ENCODE data around the gene ARVCF. TPM values are rescaled to one million over a fixed set of nuclear protein-coding genes. Genes with fewer than 3 reads are reported as not detected.
A peak's percentile ranks its signal among the peaks of the same experiment; 100 is the strongest.

The ARVCF gene
- total RNA-seq, 1 donor from 2014 or later = 52.6 TPM

DNA sequence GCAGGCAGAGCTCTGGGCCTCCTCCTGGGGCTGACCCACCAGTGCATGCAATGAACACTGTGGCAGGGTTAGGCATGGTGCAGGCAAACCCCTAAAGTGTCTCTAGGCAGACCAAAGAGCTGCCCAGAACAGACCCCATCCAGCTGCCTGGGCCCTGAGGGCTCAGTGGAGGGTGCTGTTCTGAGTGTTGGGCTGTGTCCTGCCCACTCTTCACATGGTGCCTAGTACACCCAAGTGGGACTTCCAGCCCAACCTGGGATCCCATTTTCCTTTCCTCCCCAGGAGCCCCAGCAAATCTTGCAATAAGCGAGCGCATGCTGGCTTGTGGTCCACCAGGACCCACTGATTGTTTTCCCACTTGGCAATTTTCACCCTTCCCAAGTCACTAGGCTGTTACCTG is 26.4 kb downstream of the ARVCF start:
- FAIRE-seq (no peak), DNase-seq (ENCODE audit: low spot score in 2 of 2) (no peak)

DNA sequence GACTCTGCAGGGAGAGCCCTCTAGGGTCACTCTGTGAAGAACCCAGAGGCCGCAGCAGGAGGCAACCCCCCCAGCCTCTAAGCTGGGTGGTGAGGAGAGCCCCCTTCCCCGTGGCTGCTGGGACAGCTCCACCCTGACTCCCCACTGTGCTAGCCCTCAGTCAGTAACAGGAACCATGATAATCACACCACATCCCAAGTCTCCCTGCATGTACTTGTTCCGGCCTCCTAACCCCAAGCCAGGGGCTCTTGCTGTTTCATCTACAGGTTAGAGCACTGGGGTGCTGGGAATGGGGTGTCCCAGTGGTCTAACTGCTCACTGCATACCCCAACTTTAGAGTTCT is 26.9 kb downstream of the ARVCF start:
- FAIRE-seq = no peak
- no peak for DNase-seq (ENCODE audit: low spot score in 2 of 2)

DNA sequence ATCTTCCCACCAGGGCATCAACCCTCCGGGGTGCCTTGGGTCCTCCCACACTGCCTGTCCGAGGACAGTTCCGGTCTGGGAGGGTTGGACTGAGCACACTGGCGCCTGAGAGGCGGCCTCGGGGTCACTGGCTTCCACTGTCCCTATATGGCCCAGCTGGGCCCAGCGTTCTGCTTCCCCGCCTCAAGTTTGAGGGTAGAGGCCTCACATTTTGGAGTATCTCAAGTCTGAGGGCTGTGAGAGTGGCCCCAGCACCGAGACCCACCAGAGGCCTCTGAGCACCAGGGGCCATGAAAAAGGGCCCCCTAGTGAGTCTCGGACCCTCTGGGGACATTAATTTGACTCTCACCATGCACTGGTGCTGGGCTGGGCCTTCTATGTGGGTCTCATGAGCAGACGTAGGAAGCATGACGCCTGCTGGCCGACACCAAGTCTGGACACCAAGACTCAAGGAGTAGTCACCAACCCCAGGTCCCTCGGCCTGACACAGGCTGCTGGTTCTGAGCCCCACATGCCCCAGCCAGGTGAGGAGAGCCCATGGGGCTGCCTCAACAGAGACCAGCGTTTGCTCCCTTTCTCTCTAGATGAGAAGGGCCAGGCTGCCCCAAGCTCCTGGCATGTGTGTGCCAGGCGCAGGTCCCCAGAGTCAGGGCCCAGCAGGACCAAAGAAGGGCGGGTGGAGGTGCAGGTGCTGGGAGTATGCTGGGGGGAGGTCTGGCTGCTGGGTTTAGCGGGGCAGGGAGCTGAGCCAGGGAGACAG is 27.5 kb downstream of the ARVCF start:
- FAIRE-seq (no peak), DNase-seq (ENCODE audit: low spot score in 2 of 2) (no peak)

DNA sequence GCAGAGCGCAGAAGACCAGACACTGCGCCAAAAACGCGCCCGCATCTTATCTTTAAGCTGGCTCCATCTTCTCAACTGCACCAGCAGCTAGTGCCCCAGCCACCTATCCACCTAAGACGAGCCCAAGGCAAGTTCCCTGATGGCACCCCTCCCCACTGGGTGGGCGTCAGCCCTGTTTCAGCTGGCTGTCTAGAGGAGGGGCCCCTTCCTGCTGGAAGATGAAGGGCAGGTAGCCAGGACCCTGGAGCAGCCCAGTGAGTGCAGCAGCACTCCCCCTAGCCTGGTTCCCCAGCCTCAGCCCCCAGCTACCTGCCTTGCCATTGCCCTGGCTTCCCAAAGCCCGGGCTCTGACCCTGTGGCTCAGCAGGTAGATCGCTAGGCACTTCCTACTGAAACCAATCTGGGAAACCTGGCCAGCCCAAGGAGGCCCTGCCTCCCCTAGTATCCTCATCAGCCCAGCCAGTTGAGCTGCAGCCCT is 28.3 kb downstream of the ARVCF start:
- DNase-seq (ENCODE audit: low spot score in 2 of 2) (no peak), FAIRE-seq (no peak)

DNA sequence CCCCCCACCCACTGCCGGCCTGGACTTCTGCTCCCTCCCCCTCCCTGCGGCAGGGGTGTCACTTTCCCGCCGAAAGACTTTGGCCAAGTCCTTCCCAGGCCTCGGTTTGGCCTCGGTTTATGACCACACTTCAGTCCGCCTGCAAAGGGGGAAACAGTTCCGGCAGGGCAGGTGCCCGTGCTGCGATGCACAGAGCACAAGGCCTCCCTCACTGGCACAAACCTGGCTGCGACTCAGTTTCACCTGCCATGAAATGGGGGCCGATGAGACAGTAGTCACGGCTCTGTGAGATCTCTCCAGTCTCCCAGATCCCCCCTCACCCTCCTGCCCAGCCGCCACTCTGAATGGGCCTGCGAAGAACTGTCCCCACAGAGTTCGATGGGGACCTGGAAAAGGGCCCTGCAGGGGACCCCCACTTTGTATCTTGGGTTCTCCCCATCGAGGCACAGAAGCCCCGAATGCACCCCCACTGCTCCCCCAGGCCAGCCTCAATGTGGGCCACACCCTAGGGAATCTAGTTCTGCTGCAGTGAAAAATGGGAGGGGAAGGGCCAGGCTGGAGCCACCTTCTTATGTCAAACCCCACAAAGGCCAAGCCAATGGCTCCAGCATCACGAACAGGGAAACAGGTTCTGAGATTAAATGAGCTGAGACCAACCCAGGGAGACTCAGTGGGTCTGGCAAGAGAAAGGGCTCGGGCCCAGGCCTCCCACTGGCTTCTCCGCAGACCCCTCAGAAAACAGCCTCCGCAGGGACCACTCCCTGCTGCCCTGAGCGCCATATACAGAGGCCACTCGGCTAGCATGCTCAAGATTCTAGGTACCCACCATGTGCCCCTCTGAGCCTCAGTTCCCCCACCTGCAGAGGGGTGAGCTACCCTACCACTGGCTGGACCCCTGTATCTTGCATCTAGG is 29.0 kb downstream of the ARVCF start:
- FAIRE-seq (no peak), DNase-seq (ENCODE audit: low spot score in 2 of 2) (no peak)

DNA sequence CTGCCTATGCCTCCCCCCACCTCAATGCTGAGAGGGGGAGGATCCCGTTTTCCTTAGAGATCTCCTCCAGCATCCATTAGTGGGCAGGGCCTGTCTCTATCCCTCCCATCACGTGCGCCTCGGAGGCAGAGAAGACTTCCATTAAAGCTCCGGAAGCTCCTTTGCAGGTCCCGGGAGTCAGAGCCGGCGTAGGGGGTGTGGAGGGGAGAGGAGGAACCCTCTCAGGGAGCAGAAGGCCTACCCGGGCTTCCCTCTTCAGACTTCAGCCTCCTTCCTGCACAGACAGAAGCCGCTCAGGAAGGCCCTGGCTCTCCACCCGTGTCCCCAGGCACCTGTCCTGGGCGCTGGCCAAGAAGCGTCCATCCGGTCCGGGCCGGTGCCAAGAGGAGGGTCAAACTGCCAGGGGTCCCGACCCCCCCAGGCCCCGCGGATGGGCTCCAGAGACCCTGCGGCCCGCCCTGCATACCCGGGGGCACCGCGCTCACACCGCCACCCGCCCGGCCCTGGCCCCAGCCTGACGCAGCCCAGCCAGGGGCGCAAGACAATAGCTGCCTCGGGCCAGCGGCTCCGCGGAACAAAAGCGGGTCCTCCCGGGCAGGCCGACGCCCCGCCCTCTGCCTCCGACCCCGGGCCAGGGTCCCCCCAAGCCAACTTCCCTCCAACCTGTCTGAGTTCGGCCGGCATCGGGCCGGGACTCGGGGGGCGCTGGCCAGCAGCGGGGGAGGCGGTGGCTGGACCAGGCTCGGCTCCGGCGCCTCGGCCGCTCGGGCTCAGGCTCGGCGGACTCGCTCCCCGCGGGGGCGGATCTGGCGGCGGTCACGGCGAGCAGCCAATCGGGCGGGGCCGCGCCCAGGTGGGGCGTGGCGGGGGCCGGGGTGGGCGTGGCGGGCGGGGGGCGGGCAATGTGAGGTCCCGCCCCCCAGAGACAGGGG is 29.9 kb downstream of the ARVCF start:
- FAIRE-seq = no peak

DNA sequence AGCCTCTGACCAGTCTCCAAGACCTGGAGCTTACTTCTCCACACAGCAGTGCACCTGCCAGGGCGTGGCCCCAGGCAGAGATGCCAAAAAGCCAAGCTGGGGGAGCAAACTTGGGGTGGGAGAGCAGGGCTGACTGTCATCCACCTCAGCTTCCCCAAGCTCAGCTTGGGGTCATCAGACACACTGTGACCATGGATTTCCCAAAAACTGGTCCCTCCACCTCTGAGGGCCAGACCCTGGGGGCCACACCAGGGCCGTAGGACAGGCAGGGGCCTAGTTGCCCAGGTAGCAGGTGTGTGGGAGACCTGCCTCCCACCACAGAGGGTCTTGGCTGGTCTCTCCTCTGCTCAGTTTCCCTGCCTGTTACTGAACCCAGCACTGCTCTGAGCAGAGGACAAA is 30.6 kb downstream of the ARVCF start:
- FAIRE-seq (no peak), DNase-seq (ENCODE audit: low spot score in 2 of 2) (no peak)

More for the DNA sequence above, 29.9 kb downstream of the ARVCF start:
- peak; percentile 88 to 98 for DNase-seq (ENCODE audit: low spot score in 2 of 2)

DNA sequence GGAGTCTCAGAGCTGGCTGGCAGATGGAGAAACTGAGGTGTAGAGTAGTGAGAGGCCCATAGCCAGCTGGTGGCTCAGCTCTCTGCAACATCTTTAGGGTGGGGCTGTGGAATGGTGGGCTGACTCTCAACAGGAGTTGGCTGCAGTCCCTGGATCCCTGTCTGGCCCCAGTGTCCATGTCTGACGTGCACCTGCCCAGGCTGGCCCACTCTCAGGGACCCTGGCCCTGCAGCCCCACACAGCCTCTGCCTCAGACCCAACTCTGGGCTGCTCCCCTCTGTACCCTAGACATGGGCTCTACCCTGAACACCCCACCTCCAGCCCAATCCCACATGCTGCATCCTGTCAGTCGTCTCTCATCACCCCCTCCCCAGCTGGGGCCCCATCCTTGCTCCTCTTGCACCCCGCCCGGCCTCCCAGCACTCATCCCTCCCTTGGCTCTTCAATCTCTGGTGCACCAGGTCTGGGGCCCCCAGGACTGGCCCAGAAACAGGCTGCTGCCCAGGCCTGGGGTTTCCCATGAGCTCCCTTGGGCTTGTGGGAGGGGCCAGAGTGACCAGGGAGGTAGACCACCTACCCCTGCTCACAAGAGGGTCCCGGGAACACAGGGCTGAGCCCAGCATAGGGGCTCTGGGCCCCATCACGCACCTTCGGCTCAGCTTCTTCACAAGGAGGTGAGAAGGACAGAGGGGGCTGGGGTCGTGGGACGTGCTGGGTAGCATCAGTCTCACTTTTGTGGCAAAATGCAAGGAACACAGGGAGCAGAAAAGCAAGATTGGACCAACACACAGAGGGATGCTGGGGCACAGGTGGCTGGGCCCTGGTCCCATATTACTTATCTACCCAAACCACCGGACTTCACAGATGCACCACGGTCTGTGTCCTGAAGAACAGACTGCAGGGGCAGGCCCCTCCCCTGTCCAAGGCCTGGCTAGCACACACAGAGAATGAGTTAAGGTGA is 31.5 kb downstream of the ARVCF start:
- no peak for DNase-seq (ENCODE audit: low spot score in 2 of 2)
- FAIRE-seq = no peak

DNA sequence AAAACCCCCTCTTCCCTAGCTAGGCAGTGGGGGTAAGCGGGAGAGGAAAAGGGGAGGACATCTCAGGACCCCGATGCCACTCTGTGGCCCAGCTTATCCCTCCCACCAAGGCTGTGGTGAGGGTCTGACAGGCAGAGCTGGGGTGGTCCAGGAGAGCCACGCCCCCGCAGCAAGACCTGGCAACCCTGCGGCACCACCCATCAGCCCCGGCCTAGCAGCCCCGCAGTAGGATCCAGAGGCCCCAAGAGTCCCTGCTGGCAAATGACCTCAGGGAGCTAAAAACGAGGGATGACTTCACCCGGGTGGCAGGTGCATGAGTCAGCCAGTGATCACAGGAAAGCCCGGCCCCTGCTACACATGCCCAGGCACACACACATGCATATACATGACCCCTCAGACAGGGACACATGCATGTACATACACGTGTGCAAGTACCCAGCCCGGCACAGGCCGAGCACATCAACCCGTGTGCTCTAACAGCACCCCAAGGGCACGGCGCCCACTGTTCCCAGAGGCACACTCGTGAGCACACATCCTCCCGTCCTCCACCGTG is 32.3 kb downstream of the ARVCF start:
- FAIRE-seq (no peak), DNase-seq (ENCODE audit: low spot score in 2 of 2) (peak in 1 of 2 donors; percentile 68)

DNA sequence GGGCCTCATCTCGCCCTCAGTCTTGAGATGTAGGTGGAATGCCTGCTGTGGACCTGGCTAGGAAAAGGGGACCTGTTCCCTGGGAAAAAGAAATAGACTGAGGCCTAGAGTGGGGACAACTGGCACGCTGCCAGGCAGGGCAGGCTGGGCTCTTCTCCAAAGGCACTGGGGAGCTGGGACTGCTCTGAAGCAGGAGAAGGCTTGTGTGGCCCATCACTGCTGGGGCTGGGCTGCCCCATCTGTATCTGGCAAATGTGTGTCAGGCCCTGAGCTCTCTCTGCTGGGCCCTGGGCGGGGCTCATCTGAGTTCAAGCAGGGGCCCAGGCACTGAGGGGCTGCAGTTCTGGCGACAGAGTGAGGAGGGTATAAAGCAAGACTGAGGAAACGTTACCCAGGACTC is 32.9 kb downstream of the ARVCF start:
- DNase-seq (ENCODE audit: low spot score in 2 of 2) (no peak), FAIRE-seq (no peak)

DNA sequence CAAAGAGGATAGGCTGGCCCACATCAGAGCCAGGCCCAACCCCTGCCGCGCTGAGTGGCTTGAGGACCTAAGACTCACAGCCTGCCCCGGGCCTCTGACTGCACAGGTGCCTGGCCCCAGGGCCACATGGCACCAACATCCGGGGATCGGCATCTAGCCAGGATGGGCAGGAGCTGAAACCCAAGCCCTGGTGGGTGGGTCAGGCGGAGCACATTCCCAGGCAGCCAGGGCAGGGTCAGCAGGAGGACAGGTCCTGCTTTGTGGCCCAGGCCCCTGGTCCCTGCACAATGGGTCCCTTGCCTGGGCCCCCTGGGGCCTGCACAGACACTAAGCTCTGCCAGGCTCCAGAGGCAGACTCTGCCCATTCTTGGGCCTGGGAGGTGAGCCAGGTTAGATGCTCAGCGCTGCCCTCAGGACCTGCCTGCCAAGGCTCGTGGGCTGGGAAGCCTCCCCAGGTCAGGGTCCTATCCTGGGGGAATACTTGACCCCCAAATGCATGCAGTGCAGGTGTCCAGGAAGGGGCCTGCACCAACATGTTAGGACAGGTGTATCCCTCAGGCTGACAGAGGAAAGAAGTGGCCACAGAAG is 33.5 kb downstream of the ARVCF start:
- no peak for FAIRE-seq
- DNase-seq (ENCODE audit: low spot score in 2 of 2) = no peak

DNA sequence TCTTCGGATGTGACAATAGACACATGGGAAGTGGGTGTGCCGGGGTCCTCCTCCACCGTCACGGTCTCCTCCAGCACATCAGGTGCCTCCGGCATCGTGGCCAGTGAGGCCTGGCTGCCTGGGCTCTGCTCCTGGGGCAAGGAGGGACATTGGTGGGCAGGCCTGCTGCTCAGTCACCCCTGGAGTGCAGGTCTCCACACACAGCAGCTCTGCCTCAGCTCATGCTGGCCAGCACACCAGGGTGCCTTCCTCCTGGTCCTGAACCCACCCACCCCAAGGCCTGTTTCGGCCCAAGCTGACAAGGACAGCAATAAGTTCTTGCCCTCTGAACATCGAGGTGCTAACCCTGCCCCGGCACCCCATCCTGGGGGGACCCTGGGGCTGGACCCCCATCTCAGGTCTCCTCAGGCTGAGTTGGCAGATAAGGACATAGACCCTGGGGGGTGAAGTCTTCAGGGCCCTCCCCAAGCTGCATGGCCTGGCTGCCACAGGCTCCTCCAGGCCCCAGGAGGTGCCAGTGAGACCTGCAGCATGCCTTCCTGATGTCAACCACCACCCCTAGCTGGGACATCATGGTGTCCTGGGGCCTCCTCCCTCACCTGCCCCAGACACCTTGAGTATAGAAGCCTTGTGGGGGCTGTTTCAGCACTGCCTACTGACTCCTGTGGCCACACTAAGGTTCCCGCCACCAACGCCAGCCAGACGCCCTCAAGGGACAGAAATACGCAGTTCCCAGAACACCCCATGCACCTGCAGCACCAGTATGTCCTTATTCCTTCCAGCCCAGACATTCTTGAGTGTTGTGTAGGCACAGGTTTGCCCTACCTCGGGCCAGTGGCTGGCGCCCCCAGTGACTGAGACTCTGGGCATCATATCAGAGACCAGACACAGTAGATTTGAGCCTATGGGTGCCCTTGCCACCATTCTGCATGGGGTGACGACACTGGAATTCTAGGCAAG is 34.4 kb downstream of the ARVCF start:
- FAIRE-seq = no peak
- no peak for DNase-seq (ENCODE audit: low spot score in 2 of 2)

DNA sequence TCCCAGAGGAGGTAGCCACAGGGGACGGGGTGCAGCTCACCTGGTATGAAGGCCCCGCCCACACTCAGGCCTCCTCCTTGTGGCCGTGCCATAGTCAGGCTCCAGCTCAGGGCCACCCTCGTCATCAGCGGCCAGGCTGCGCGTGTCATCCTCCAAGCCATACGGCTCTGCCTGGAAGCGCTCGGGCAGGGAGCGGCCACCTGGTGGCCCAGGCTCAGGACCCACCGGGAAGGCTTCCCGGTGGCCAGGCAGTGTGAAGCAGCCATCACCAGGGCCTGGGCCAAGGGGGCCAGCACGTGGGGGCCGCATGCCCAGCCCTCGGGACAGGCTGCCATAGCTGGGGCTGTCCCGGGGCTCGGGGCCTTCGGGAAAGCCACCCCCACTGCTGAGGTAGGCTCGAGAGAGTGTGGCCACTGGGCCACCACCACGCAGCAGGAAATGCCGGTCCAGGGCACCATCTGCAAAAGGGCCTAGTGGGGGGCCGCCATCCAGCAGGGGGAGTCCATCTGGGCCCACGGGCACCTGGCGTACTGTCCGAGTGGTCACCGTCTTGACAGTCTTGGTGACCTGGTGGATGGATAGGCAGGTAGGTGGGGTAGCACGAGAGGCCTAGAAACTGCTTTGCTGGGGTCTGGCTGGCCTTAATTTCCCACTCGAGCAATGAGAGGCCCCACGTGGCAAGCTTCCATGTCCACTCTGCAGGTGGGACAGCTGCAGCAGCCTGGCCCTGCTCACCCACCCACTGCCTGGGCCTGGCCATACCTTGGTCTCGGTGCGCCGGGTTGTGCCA is 35.3 kb downstream of the ARVCF start:
- FAIRE-seq (no peak), DNase-seq (ENCODE audit: low spot score in 2 of 2) (no peak)

DNA sequence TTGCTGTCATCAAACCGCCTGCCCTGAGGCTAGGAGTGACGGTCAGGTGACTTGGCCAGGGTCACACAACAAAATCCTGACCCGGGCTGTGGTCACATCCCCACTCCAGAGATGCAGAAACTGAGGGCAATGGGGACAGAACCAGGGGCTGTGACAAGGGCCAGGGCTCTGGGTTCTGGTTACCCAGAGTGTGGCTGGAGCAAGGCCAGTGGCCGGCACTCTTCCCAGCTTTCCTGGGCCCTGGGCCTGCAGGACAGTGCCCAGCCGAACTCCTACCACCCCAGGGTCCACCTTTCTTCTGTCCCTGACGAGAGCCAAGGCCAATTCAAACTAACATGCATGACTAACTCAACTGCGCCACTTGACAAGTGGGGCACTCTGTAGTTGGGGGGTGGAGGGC is 35.9 kb downstream of the ARVCF start:
- DNase-seq (ENCODE audit: low spot score in 2 of 2) (no peak), FAIRE-seq (no peak)

DNA sequence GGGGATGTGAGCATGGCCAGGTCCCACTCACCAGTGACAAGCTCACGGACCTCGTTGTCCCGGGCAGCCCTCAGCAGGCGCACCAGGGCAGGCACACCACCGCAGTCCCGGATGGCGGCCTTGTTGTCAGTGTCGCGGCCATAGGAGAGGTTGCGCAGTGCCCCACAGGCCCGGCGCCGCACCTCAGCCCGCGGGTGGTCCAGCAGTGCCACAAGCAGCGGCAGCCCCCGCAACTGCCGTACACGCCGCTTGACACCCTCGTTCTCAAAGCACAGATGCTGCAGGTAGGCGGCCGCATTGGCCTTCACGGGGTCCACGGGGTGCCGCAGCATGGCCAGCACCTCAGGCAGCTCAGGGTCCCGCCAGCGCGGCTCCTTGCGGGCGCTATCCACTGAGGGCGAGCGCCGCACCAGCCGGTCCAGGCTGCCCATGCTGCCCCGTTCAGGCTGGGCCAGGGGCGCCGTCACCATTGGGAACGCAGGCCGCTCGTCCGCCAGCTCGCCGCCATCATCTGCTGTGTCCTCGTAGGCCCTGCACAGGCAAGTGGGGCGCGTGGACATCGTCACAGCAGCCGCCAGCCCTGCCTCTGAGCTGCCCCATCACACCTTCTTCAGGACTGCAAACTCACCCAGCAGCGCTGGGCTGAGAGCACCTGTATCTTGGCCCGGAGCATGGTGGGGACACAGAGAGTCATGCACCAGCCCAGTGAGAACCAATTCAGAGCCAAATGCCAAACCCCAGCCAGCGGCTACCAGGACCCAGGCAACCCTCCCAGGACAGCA is 36.7 kb downstream of the ARVCF start:
- DNase-seq (ENCODE audit: low spot score in 2 of 2) (no peak), FAIRE-seq (no peak)

DNA sequence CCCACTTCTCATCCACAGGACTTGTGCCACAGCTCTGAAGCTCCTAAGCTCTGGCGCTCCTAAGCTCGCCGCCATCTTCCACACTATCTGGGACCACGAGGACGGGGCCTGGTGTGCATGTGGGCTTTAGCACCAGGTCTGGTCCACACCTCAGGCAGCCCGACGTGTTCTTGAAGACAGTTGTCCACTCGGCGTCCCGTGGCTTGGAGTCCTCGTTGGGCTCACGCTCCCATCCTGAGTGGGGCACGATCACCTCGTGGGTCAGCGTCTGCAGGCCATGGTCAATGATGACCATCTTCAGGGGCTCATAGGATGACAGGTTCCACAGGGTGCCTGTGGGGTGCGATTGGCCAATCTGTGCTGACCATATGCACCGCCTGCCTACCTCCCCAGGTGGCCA is 37.9 kb downstream of the ARVCF start:
- FAIRE-seq = no peak

More for the DNA sequence above, 37.9 kb downstream of the ARVCF start:
- DNase-seq (ENCODE audit: low spot score in 2 of 2) = no peak
